ENCODE measurements around the gene SEMA5A. TPM values are rescaled to one million over a fixed set of nuclear protein-coding genes. Genes with fewer than 3 reads are reported as not detected.

The SEMA5A gene
- polyA plus RNA-seq, 1 experiment = 98.4 TPM

- TF ChIP-seq CTCF (IDR thresholded peaks at IDR 0.05; ENCODE audit: insufficient read depth, low read depth, low read length) = no peak
- ChIA-PET CTCF (no interaction called here), POLR2A (no interaction called here)
Observed at GRCh38 chr5:9325549-9325948, 220.3 kb downstream of the SEMA5A start.

GRCh38 chr5:9324348-9325077 is 221.4 kb downstream of the SEMA5A start:
- Histone ChIP-seq H3K27me3 (ENCODE audit: control insufficient read depth, insufficient read depth, low read length) (no peaks in the 10 kb centered on the region), H3K36me3 (ENCODE audit: control insufficient read depth, insufficient read depth, low read length) (no peaks in the 10 kb centered on the region), H3K4me3 (ENCODE audit: low read depth, low read length) (no peak overlapping the region)
- CTCF ChIA-PET = no interaction called here
- no peak for DNase-seq (ENCODE audit: low read depth)
- POLR2A ChIA-PET = no interaction called here
- no peak for TF ChIP-seq CTCF (IDR thresholded peaks at IDR 0.05; ENCODE audit: insufficient read depth, low read depth, low read length)

More at GRCh38 chr5:9325549-9325948, 220.3 kb downstream of the SEMA5A start:
- H3K27me3 ChIP-seq (ENCODE audit: control insufficient read depth, insufficient read depth, low read length) = no peaks in the 10 kb centered on the region
- DNase-seq (ENCODE audit: low read depth) = no peak
- no peak overlapping the region for H3K4me3 ChIP-seq (ENCODE audit: low read depth, low read length)
- no peaks in the 10 kb centered on the region for H3K36me3 ChIP-seq (ENCODE audit: control insufficient read depth, insufficient read depth, low read length)

GRCh38 chr5:9320652-9321051 is 225.2 kb downstream of the SEMA5A start:
- Histone ChIP-seq H3K4me3 (ENCODE audit: low read depth, low read length) (no peak overlapping the region), H3K27me3 (ENCODE audit: control insufficient read depth, insufficient read depth, low read length) (no peaks in the 10 kb centered on the region), H3K36me3 (ENCODE audit: control insufficient read depth, insufficient read depth, low read length) (peaks cover 2% of the 10 kb centered on the region; the same call in 1 of the 2 replicates)
- DNase-seq (ENCODE audit: low read depth) = no peak
- no peak for TF ChIP-seq CTCF (IDR thresholded peaks at IDR 0.05; ENCODE audit: insufficient read depth, low read depth, low read length)
- CTCF ChIA-PET = no interaction called here
- POLR2A ChIA-PET = no interaction called here

DNA sequence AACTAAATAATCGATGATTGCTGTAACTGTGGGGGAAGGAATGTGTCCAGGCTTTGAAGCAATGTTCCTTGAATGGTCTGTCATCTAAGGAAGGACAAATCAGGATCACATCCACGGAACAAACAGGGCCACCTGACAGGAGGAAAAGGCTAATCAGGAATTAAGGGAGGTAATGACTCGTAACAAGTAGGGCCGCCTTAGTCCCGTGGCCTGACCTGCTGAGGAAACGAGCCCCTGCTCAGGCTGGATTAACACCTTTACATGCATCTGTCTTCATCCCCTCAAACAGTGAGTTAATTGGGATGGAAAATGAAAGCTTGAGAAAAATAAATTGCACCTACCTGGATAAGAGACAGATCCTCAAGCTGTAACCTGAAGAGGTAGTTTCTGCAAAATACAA is 227.8 kb downstream of the SEMA5A start:
- DNase-seq (ENCODE audit: low read depth) = no peak
- Histone ChIP-seq H3K4me3 (ENCODE audit: low read depth, low read length) (no peak overlapping the region), H3K36me3 (ENCODE audit: control insufficient read depth, insufficient read depth, low read length) (peaks cover 4% of the 10 kb centered on the region), H3K27me3 (ENCODE audit: control insufficient read depth, insufficient read depth, low read length) (no peaks in the 10 kb centered on the region)
- no peak for TF ChIP-seq CTCF (IDR thresholded peaks at IDR 0.05; ENCODE audit: insufficient read depth, low read depth, low read length)
- ChIA-PET CTCF (interaction anchor here (1.1 kb wide), 1 partner anchor 14 kb away, joined by 3 read pairs; no protein-coding TSS in a partner anchor), POLR2A (no interaction called here)

- ChIA-PET POLR2A (no interaction called here), CTCF (interaction anchor here (1.1 kb wide), 1 partner anchor 13 kb away, joined by 3 read pairs; no protein-coding TSS in a partner anchor)
- H3K36me3 ChIP-seq (ENCODE audit: control insufficient read depth, insufficient read depth, low read length) = peaks cover 4% of the 10 kb centered on the region
- no peak overlapping the region for H3K4me3 ChIP-seq (ENCODE audit: low read depth, low read length)
- DNase-seq (ENCODE audit: low read depth) = no peak
- TF ChIP-seq CTCF (IDR thresholded peaks at IDR 0.05; ENCODE audit: insufficient read depth, low read depth, low read length) = no peak
- H3K27me3 ChIP-seq (ENCODE audit: control insufficient read depth, insufficient read depth, low read length) = no peaks in the 10 kb centered on the region
Observed at GRCh38 chr5:9316733-9317132, 229.1 kb downstream of the SEMA5A start.

All from BJ (cell line).